CD4-positive, alpha-beta T cell treated with Interleukin-17A for 1 hour (primary cell): ENCODE measurements around the gene ELL.
"Not testable (repeated sequence)": the region's sequence is repeated elsewhere in the genome, so short reads cannot be mapped to it uniquely, and the experiment has no call there.

Source experiments
- DNase-seq: peaks from one replicate; pipeline ENCODE4 v3.0.0-alpha.2; 2020

The ELL gene

DNA sequence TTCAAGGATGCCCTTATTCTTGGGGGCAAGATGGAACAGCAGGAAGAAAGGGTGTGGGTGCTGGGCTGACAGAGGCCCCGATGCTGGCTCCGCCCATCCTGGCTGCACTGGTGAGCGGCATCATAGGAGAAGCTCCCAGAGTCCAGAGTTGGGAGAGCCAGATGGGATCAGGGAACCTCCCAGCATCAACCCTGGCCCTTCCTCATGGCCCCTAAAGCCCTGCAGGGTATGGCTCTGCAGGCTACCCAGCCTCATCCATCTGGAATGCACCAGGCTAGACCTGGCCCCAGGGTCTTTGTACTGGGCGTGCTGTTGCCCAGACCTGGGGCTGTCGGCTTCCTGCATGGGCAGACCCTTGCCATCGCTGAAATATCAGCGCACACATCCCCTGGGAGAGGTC lies 7.9 kb upstream of the ELL start:
- DNase-seq: no peak

DNA sequence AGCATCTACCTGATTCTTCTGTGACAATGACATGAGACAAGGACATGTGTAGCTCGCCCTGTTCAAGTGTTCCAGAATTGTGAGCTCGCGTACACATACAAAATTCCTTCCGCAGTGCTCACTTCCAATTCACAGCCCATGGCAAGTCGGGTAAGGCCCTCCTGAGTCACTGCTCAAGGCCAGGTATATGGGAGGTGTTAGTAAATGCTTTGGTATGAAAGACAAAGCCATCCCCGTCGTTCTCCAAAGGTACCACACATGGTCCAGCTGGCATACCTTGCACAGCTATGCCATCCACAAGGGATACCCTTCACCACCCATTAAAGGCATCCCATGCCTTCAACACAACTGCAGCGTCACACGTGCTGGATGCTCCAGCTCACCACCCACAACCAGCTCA lies 4.4 kb upstream of the ELL start:
- DNase-seq: no peak

- no peak for DNase-seq
These were observed 2.0 kb upstream of the ELL start for GRCh38 chr19:18523841-18524240.

DNA sequence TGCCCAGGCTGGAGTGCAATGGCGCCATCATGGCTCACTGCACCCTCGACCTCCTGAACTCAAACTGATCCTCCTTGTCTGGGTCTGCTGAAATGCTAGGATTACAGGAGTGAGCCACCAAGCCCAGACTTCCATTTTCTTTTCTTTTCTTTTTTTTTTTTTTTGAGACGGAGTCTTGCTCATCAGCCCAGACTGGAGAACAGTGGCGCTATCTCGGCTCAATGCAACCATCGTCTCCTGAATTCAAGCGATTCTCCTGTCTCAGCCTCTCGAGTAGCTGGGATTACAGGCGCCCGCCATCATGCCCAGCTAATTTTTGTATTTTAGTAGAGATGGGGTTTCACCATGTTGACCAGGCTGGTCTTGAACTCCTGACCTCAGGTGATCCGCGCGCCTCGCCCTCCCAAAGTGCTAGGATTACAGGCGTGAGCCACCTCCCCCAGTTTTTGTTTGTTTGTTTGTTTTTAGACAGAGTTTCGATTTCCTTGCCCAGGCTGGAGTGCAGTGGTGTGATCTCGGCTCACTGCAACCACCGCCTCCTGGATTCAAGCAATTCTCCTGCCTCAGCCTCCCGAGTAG lies 1.1 kb upstream of the ELL start:
- DNase-seq: not testable (repeated sequence)

DNA sequence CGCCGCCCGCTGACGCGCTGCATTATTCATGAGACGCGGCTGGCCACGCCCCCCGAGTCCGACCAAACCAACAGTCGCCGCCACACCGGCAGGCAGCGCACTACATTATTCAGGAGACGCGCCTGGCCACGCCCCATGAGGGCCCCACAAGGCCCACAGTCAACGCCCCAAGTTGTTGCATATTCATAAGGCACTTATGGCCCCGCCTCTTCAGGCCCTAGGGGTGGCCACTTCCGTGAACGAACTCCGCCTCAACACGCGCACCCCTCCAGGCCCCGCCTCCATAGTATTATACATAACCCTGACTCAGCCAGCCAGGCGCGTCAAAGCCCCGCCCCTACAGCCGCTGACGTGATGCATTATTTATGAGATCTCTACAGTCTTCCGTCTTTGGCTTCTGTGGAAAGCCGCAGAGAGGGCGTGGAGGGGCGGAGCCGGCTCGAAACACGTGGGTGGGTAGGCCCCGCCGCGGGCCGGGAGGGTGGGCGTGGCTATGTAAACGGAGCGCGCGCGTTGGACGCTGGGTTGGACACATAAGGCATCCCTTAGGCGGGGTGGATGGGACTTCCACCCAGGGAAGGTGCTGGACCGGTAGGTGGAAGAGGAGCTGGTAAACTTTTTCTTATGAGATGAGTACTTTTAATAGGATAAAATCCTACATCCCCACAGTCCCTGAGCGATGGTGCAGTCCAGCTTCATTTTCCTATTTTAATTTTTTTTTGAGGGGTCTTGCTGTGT lies 423 bp upstream of the ELL start:
- DNase-seq: peak; percentile 100

GRCh38 chr19:18520848-18521691 lies 800 bp downstream of the ELL start:
- peak; percentile 43 for DNase-seq

- peak; percentile 67 for DNase-seq
These were observed 1.7 kb downstream of the ELL start for GRCh38 chr19:18519962-18520847.

DNA sequence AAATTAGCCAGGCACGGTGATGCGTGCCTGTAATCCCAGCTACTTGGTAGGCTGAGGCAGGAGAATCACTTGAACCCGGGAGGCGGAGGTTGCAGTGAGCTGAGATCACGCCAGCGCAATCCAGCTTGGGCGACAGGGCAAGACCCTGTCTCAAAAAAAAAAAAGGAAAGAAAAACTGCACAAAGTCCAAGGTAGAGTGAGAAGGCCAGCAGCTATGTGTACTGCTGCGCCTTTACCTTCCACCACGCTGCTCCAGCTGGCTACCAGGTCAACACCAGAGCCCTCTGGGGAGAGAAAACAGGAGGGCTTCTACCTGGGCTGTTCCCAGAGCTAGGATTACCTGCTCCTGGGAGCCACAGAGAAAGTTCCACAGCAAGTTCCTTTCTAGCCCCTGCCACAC lies 3.2 kb downstream of the ELL start:
- DNase-seq: no peak

DNA sequence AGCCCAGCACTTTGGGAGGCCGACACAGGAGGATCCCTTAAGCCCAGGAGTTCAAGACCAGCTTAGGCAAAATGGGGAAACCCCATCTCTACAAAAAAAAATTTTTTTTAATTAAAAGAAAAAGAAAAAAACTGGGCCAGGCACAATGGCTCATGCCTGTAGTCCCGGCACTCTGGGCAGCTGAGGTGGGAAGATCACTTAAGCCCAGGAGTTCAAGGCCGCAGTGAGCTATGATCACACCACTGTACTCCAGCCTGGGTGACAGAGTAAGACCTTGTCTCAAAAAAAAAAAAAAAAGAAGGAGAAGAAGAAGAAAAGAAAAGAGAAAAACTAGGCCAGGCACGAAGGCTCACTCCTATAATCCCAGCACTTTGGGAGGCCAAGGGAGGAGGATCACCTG lies 4.3 kb downstream of the ELL start:
- DNase-seq: no peak

- no peak for DNase-seq
These were observed 5.9 kb downstream of the ELL start for GRCh38 chr19:18515959-18516358.

DNA sequence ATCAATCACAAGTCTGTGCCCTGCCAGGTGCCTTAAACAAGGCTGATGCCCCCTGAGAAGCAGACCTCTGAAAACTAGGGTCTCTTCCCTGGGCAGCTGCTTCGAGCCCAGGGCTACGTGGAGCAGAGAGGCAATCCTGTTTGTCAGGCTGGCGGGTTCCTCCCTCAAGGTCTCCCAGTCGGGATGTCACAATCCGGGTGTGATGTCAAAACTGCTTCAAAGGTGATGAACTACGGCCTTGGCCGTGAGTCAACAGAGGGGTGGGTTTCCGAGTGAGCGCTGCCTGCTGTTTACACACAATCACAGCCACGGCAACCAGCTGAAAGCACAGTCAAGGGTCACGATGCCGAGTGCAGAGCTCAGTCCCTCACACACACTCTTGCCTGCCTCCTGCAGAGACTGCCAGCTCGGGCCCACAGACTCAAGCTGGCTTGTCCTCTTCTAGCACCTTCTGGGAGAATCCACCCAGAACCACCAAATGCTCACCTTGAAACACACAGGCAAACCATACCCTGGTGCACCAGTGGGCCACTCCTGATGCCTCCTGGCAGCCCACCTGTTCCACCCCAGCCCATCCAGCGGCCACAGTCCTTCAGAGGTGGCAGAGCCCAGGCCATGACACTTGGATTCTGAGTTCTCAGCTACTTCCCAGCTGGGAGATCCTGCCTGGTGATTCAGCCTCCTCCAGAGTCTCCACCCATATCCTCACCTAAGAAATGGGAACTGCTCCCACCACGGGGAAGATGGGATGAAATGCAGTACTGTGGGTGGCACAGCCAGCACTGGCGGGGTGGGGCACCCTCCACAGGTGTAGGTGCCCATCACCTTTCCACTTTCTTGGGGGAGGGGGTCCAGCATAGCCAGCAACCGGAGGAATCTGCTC lies 6.8 kb downstream of the ELL start:
- peak; percentile 49 for DNase-seq

DNA sequence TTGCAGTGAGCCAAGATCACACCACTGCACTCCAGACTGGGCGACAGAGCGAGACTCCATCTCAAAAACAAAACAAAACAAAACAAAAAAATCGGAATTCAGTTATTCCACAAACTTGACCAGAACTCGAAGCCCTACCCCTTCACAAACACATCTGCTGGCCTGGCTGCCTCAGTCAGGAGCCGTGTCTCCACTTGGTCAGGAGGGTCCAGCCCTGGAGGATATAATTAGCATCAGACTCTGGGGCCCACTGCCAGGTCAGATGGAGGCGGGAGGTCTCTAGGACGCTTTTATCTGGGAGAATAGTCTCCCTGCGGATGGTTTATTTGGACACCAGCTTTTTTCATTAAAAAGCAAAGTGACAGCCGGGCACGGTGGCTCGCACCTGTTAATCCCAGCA lies 8.0 kb downstream of the ELL start:
- no peak for DNase-seq

DNA sequence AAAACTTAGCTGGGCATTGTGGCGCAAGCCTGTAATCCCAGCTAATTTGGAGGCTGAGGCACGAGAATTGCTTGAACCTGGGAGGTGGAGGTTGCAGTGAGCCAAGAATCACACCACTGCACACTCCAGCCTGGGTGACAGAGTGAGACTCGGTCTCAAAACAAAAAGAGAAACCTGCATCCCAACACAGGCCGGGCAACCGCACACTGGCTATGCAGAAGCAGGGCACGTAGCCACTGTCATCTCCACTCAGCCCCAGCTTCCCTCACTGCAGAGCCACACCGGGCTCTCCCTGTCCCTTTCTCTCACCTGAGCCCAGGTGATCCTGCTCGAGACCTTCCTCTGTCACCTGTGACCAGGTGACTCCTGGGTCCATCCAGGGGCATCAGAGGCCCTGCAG lies 11.7 kb downstream of the ELL start:
- no peak for DNase-seq

- no peak for DNase-seq
These were observed 13.3 kb downstream of the ELL start for GRCh38 chr19:18508585-18508984.

- no peak for DNase-seq
These were observed 14.0 kb downstream of the ELL start for GRCh38 chr19:18507727-18508440.

DNA sequence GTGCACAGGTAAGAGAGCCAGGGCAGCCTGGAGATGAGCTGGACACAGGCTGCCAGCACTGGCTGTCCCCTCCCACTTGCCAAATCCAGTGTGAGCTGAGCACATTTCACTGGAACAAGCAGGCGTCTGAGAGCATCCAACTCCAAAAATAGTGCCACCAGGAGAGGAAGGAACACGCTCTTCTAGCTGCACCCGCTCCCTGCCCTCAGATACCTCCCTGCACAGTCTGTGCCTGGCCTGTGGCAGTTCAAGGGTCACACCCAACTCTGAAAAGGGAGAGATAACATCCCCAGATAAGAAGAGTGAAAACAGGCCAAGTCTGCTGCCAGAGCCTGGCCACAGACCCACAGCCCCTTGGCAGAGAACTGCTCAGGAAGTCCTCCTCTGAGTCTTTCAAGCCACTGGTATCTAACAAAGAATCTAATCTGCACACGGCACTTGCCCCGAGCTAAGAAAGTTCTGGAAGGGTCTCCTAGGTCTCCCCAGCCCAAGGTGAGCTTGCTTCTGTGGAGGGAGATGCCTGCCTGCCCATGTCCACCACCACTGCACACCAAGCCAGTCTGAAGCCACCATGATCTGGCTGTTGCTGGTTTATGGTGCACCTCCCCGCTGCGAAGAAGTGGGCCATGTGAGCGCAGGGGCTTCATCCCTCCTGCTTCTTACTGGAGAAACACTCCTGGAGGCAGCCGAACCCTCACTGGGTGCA lies 14.7 kb downstream of the ELL start:
- peak; percentile 74 for DNase-seq

DNA sequence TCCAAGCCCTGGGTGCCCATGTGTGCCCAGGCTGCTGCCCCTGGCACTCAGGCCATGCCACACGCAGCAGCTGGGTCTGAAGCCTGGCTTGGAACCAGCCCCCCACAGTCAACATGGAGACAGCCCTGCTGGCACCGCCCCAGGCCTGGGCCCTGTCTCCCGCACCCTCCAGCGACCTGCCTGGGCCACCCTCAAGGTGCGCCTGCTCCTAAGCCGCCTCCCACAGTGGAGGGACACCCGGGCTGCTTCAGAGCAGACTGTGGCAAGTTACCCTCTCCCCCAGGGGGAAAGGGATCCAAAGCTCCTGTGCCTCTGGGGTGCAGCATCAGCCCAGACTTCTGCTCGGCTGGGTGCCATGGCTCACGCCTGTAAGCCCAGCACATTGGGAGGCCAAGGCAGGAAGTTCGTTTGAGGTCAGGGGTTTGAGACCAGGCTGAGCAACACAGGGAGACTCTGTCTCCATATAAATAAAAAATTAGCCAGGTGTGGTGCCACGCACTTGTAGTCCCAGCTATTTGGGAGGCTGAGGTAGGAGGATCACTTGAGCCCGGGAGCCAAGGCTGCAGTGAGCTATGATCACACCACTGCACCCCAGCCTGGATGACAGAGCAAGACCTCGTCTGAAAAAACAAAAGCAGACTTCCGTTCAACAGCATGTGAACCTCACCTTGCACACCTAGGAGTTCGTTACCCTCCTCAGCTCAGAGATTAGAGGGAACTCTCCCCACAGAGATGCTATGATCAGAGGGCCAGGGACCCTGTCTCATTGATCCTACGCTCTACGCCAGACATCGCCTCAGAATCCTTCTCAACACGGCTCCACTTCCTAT lies 15.6 kb downstream of the ELL start:
- DNase-seq: peak; percentile 47

GRCh38 chr19:18504886-18505610 lies 16.8 kb downstream of the ELL start:
- no peak for DNase-seq
